Gastroesophageal sphincter (tissue), 2 donors: ENCODE data around the gene PCDHGA11.

Source experiments
- POLR2A ChIP-seq, 2 donors: fragments of 450-650 bp; IDR thresholded peaks; one replicate each; pipeline ENCODE4 v1.6.1; 2017; ENCODE audit warnings: antibody characterized with exemption in 2 of 2, mild to moderate bottlenecking in 2 of 2, moderate library complexity in 1 of 2
- POLR2AphosphoS5 ChIP-seq: sonication (generic); formaldehyde crosslinking; IDR thresholded peaks from one replicate; pipeline ENCODE4 v1.6.1; 2017; ENCODE audit warnings: antibody characterized with exemption

GRCh38 chr5:141403387-141403786 is 17.5 kb upstream of the PCDHGA11 start:
- TF ChIP-seq POLR2A (IDR thresholded peaks at IDR 0.05) (no peak), POLR2AphosphoS5 (no peak)
